ENCODE measurements around the gene PLXNA4.

The PLXNA4 gene

DNA sequence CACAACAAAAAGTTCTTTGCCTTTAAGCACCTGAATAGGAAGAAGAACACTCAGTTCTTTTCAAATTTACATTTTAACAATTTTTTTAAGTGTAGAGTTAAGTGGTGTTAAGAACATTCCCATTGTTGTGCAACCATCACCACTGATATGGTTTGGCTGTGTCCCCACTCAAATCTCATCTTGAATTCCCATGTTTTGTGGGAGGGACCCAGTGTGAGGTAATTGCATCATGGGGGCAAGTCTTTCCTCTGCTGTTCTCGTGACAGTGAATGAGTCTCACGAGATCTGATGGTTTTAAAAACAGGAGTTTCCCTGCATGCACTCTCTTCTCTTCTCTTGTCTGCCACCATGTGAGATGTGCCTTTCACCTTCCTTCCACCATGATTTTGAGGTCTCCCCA, 155.7 kb downstream of the PLXNA4 start:
- TF ChIP-seq, protein P1, sequence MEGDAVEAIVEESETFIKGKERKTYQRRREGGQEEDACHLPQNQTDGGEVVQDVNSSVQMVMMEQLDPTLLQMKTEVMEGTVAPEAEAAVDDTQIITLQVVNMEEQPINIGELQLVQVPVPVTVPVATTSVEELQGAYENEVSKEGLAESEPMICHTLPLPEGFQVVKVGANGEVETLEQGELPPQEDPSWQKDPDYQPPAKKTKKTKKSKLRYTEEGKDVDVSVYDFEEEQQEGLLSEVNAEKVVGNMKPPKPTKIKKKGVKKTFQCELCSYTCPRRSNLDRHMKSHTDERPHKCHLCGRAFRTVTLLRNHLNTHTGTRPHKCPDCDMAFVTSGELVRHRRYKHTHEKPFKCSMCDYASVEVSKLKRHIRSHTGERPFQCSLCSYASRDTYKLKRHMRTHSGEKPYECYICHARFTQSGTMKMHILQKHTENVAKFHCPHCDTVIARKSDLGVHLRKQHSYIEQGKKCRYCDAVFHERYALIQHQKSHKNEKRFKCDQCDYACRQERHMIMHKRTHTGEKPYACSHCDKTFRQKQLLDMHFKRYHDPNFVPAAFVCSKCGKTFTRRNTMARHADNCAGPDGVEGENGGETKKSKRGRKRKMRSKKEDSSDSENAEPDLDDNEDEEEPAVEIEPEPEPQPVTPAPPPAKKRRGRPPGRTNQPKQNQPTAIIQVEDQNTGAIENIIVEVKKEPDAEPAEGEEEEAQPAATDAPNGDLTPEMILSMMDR (IDR thresholded peaks at IDR 0.05; ENCODE audit: low read depth, low read length, missing control alignments): no peak
- no peak for DNase-seq (ENCODE audit: low read depth)
- H3K4me3 ChIP-seq (ENCODE audit: low read depth, low read length): no peak overlapping the region

DNA sequence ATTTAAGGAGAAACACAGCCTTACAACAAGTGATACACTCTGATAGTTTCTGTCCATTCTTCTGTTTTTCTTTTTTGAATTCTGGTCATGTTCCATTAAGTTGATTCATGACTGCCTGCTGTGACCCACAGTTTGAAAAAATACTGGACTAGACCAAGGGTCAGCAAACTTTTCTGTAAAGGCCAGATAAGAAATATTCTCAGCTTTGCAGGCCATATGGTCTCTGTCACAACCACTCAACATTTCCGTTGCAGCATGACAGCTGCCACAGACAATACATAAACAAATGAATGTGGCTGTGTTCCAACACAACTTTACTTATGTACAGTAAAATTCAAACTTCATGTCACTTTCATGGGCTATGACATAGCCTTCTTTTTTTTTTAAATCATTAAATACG, 156.7 kb downstream of the PLXNA4 start:
- no peak overlapping the region for H3K4me3 ChIP-seq (ENCODE audit: low read depth, low read length)
- TF ChIP-seq, protein P1 (IDR thresholded peaks at IDR 0.05; ENCODE audit: low read depth, low read length, missing control alignments): no peak
- no peak for DNase-seq (ENCODE audit: low read depth)

DNA sequence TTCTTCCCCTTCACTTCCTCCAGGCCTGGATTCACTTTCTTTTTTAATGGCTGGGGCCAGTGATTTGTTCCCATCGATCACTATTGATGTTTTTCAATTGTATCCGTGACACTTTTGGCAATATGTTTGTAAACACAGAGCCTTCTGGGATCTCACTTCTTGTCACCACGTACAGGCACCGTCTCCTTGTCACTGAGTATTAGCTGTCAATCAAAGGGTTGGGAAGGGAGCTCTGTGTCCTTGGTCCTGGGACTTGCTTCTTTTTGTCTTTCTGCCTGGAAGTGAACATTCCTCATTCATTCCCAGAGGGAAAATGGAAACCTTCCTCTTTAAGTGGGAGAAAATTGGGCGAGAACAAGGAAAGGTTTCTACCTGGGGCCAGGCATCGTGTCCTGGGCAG, 157.4 kb downstream of the PLXNA4 start:
- H3K4me3 ChIP-seq (ENCODE audit: low read depth, low read length): no peak overlapping the region
- TF ChIP-seq, protein P1 (IDR thresholded peaks at IDR 0.05; ENCODE audit: low read depth, low read length, missing control alignments): no peak
- no peak for DNase-seq (ENCODE audit: low read depth)

DNA sequence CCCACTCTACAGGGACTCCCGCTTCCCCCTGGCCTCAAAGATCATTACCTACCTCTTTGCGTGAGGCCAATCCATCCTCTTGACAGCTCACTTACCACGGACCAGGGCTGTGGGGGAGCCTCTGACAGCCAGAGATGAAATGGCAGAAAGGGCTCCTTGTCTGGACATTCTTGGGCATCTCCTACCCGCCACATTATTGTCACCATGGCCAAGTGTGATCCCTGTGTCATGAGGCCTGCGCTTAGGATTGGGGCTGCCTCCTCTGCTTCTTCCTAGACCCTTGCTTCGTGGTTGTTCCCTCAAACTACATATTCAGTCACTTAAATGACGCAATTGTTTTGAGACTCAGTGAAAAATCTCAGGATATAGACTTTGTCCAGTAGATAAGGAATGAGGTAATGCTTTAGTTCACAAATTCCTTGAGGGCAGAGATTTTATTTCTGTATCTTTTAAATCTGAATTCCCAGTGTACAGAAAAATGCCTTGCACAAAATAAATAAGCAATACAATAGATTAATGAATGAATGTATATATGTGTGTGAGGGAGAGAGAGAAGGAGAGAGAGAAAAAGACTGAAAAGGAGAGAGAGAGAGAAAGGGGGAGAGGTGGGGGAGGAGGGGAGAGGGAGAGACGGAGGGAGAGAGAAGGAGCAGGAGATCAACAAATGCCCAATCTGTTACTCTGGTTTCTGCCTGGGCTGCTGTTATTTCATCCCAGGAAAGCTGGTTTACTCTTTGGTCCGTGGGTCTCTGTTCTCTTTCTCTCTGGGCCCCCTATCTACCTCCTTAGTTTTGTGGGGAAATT, 159.0 kb downstream of the PLXNA4 start:
- DNase-seq (ENCODE audit: low read depth): no peak
- TF ChIP-seq, protein P1 (IDR thresholded peaks at IDR 0.05; ENCODE audit: low read depth, low read length, missing control alignments): no peak
- H3K4me3 ChIP-seq (ENCODE audit: low read depth, low read length): no peak overlapping the region

DNA sequence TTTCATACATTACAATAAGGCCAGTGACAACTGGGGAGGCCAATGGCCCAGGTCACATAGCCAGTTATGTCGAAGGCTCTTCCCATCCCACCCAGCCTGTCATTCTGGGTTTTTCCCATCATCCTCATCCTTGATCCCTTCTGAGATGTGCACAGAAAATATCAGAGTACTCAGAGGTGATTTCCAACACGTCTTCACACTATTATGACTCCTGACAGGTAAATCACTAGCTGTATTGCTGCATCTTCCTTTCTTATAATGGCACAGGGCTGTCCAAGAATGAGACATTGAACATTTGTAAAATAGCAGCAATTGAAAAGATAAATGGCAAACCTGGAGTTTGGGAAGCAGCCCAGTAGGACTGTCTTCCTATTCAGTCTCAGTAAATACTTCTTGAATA, 159.9 kb downstream of the PLXNA4 start:
- no peak for DNase-seq (ENCODE audit: low read depth)
- TF ChIP-seq, protein P1 (IDR thresholded peaks at IDR 0.05; ENCODE audit: low read depth, low read length, missing control alignments): no peak

DNA sequence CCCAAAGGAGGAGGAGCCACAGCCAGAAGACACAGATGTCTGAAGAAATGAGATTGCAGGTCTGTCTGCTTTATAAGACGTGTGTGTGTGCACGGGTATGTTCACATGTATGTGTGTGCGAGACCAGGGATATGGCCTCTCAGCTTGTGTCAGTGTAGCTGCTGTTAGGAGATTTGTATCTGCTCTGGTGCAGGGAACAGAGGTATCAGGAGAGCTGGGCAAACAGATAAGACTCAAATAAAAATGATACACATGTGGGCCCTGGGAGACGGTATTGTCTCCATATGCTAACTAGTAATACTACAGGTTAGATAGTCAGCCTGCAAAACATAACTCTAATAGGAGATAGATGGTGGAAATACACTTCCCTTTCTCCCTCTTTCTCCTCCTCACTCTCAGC, 161.0 kb downstream of the PLXNA4 start:
- DNase-seq (ENCODE audit: low read depth): no peak
- TF ChIP-seq, protein P1 (IDR thresholded peaks at IDR 0.05; ENCODE audit: low read depth, low read length, missing control alignments): no peak
- H3K4me3 ChIP-seq (ENCODE audit: low read depth, low read length): no peak overlapping the region

More for the DNA sequence above, 159.9 kb downstream of the PLXNA4 start:
- no peak overlapping the region for H3K4me3 ChIP-seq (ENCODE audit: low read depth, low read length)

DNA sequence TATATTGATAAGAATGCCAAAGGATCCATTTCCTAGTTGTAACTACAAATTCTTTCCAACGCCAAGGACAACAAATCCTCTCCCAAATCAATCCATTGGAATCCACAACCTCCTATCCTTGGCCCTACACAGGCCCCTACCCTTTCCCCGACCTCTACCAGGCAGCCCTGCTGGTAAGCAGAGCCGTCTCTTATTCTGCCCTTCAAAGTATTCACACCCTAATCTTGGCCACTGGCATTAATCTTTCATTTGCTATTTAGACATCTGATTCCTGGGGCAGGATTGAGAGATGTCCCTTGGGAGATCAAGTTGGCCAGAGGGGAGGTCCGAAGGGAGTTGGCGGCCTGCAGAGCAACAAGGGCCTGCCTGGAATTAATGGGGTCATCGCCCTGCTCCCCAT, 161.4 kb downstream of the PLXNA4 start:
- TF ChIP-seq, protein P1 (IDR thresholded peaks at IDR 0.05; ENCODE audit: low read depth, low read length, missing control alignments): no peak
- DNase-seq (ENCODE audit: low read depth): no peak
- H3K4me3 ChIP-seq (ENCODE audit: low read depth, low read length): no peak overlapping the region
